ENCODE results near the gene ZNF74.
"Not testable (repeated sequence)": the region's sequence is repeated elsewhere in the genome, so short reads cannot be mapped to it uniquely, and the experiment has no call there.

GRCh38 chr22:20357967-20358366 is 36.0 kb upstream of the ZNF74 start:
- TF ChIP-seq CTCF, EP300, POLR2AphosphoS5 (IDR thresholded peaks at IDR 0.05): not testable (repeated sequence)

Measured in sigmoid colon (tissue), 4 donors.